ENCODE results near the gene SHROOM3.

Gene SHROOM3

GRCh38 chr4:76802236-76803021, 367.4 kb downstream of the SHROOM3 start:
- no peak overlapping the region for H3K4me3 ChIP-seq (ENCODE audit: low read length in 2 of 2)
- no peaks in the 10 kb centered on the region for H3K27me3 ChIP-seq (ENCODE audit: control insufficient read depth in 2 of 2, insufficient read depth in 2 of 2, low read length in 2 of 2)
- no peak overlapping the region for H3K9ac ChIP-seq (ENCODE audit: low read depth in 1 of 2, low read length in 2 of 2)
- H3K36me3 ChIP-seq (ENCODE audit: control insufficient read depth in 2 of 2, insufficient read depth in 2 of 2, low read length in 2 of 2) = no peaks in the 10 kb centered on the region
- H3K4me1 ChIP-seq (ENCODE audit: control insufficient read depth in 2 of 2, insufficient read depth in 2 of 2, low read length in 2 of 2) = no peaks in the 10 kb centered on the region
- H3K27ac ChIP-seq (ENCODE audit: low read depth in 2 of 2, low read length in 2 of 2) = peak overlapping the region; percentile 23 to 36
- H3K9me3 ChIP-seq (ENCODE audit: control insufficient read depth in 2 of 2, low read length in 2 of 2) = no peaks in the 10 kb centered on the region

DNA sequence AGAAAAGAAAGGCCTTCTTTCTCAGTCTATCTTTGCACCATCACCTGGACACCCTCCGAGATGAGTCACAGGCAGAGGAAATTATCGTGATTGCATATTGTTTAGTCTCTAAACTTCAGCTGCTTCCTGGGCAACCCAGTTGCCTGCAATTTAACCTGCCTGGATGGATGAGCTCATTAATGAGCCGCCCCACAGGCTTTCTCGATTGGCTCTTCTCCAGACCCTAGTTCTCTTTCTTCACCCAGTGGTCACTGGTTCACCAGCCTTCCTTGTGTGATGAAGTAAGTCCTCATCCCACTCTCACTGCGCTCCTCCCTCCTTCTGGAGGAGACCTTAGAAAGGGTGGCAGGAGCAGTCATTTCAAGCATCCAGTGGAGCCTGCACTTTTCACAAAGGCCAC, 368.5 kb downstream of the SHROOM3 start:
- Histone ChIP-seq H3K27ac (ENCODE audit: low read depth in 2 of 2, low read length in 2 of 2) (no peak overlapping the region), H3K36me3 (ENCODE audit: control insufficient read depth in 2 of 2, insufficient read depth in 2 of 2, low read length in 2 of 2) (no peaks in the 10 kb centered on the region), H3K9ac (ENCODE audit: low read depth in 1 of 2, low read length in 2 of 2) (no peak overlapping the region), H3K9me3 (ENCODE audit: control insufficient read depth in 2 of 2, low read length in 2 of 2) (peaks cover 0 to 6% of the 10 kb centered on the region in 2 donors), H3K27me3 (ENCODE audit: control insufficient read depth in 2 of 2, insufficient read depth in 2 of 2, low read length in 2 of 2) (no peaks in the 10 kb centered on the region), H3K4me1 (ENCODE audit: control insufficient read depth in 2 of 2, insufficient read depth in 2 of 2, low read length in 2 of 2) (no peaks in the 10 kb centered on the region), H3K4me3 (ENCODE audit: low read length in 2 of 2) (no peak overlapping the region)

GRCh38 chr4:76804096-76804495, 369.1 kb downstream of the SHROOM3 start:
- H3K4me3 ChIP-seq (ENCODE audit: low read length in 2 of 2) = no peak overlapping the region
- no peak overlapping the region for H3K27ac ChIP-seq (ENCODE audit: low read depth in 2 of 2, low read length in 2 of 2)

GRCh38 chr4:76806346-76806745, 371.3 kb downstream of the SHROOM3 start:
- Histone ChIP-seq H3K27ac (ENCODE audit: low read depth in 2 of 2, low read length in 2 of 2) (no peak overlapping the region), H3K9ac (ENCODE audit: low read depth in 1 of 2, low read length in 2 of 2) (no peak overlapping the region), H3K4me3 (ENCODE audit: low read length in 2 of 2) (no peak overlapping the region), H3K27me3 (ENCODE audit: control insufficient read depth in 2 of 2, insufficient read depth in 2 of 2, low read length in 2 of 2) (no peaks in the 10 kb centered on the region), H3K36me3 (ENCODE audit: control insufficient read depth in 2 of 2, insufficient read depth in 2 of 2, low read length in 2 of 2) (no peaks in the 10 kb centered on the region), H3K4me1 (ENCODE audit: control insufficient read depth in 2 of 2, insufficient read depth in 2 of 2, low read length in 2 of 2) (no peaks in the 10 kb centered on the region), H3K9me3 (ENCODE audit: control insufficient read depth in 2 of 2, low read length in 2 of 2) (peaks cover 0 to 9% of the 10 kb centered on the region in 2 donors)

More at GRCh38 chr4:76804096-76804495, 369.1 kb downstream of the SHROOM3 start:
- no peaks in the 10 kb centered on the region for H3K36me3 ChIP-seq (ENCODE audit: control insufficient read depth in 2 of 2, insufficient read depth in 2 of 2, low read length in 2 of 2)
- no peaks in the 10 kb centered on the region for H3K4me1 ChIP-seq (ENCODE audit: control insufficient read depth in 2 of 2, insufficient read depth in 2 of 2, low read length in 2 of 2)
- H3K27me3 ChIP-seq (ENCODE audit: control insufficient read depth in 2 of 2, insufficient read depth in 2 of 2, low read length in 2 of 2) = no peaks in the 10 kb centered on the region
- H3K9me3 ChIP-seq (ENCODE audit: control insufficient read depth in 2 of 2, low read length in 2 of 2) = peaks cover 0 to 9% of the 10 kb centered on the region in 2 donors
- H3K9ac ChIP-seq (ENCODE audit: low read depth in 1 of 2, low read length in 2 of 2) = no peak overlapping the region

- no peaks in the 10 kb centered on the region for H3K27me3 ChIP-seq (ENCODE audit: control insufficient read depth in 2 of 2, insufficient read depth in 2 of 2, low read length in 2 of 2)
- H3K27ac ChIP-seq (ENCODE audit: low read depth in 2 of 2, low read length in 2 of 2) = no peak overlapping the region
- H3K36me3 ChIP-seq (ENCODE audit: control insufficient read depth in 2 of 2, insufficient read depth in 2 of 2, low read length in 2 of 2) = no peaks in the 10 kb centered on the region
- no peak overlapping the region for H3K9ac ChIP-seq (ENCODE audit: low read depth in 1 of 2, low read length in 2 of 2)
- H3K9me3 ChIP-seq (ENCODE audit: control insufficient read depth in 2 of 2, low read length in 2 of 2) = peaks cover 0 to 9% of the 10 kb centered on the region in 2 donors
- no peaks in the 10 kb centered on the region for H3K4me1 ChIP-seq (ENCODE audit: control insufficient read depth in 2 of 2, insufficient read depth in 2 of 2, low read length in 2 of 2)
- no peak overlapping the region for H3K4me3 ChIP-seq (ENCODE audit: low read length in 2 of 2)
Observed at GRCh38 chr4:76806757-76807156, 371.7 kb downstream of the SHROOM3 start.

- H3K9ac ChIP-seq (ENCODE audit: low read depth in 1 of 2, low read length in 2 of 2) = no peak overlapping the region
- H3K9me3 ChIP-seq (ENCODE audit: control insufficient read depth in 2 of 2, low read length in 2 of 2) = peaks cover 0 to 9% of the 10 kb centered on the region in 2 donors
- no peaks in the 10 kb centered on the region for H3K4me1 ChIP-seq (ENCODE audit: control insufficient read depth in 2 of 2, insufficient read depth in 2 of 2, low read length in 2 of 2)
- H3K36me3 ChIP-seq (ENCODE audit: control insufficient read depth in 2 of 2, insufficient read depth in 2 of 2, low read length in 2 of 2) = no peaks in the 10 kb centered on the region
- no peak overlapping the region for H3K27ac ChIP-seq (ENCODE audit: low read depth in 2 of 2, low read length in 2 of 2)
- H3K4me3 ChIP-seq (ENCODE audit: low read length in 2 of 2) = no peak overlapping the region
- no peaks in the 10 kb centered on the region for H3K27me3 ChIP-seq (ENCODE audit: control insufficient read depth in 2 of 2, insufficient read depth in 2 of 2, low read length in 2 of 2)
Observed at GRCh38 chr4:76809594-76810305, 374.7 kb downstream of the SHROOM3 start.

DNA sequence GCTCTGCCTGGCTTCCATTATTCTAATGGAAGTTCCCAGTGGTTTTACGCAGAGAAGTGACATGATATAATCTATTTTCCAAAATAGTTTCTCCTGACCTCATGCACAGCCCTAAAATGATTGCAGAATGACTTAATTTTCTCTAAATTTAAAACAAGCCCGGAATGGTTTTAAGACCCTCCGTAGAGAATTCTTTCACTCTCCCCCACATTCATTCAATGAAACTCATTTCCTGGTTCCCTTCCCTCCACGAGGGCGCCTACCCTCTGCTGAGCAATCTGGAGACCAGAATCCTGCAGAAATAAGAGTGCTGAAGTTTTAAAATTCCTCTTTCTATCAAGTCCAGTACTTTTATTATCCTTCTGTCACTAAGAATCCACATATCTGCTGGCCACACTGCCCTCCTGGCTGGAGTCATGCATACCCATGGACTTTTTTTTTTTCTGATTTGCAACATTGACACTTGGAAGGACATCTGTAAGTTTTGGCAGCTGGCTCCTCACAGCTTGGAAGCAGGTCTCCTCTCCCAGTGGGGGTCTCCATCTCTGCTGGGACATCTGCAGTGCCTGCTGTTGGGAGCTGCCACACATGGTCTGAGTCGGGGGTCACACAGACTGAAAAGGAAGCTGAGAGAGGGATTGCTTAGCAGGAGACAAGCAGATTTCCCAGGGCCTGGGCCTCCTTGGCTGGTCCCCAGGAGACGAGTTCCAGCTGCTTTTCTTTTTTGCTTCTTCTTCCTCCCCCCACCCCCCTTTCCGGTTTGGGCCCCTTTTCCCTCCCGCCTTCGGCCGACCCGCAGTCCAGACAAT, 376.8 kb downstream of the SHROOM3 start:
- H3K9ac ChIP-seq (ENCODE audit: low read depth in 1 of 2, low read length in 2 of 2) = no peak overlapping the region
- H3K36me3 ChIP-seq (ENCODE audit: control insufficient read depth in 2 of 2, insufficient read depth in 2 of 2, low read length in 2 of 2) = no peaks in the 10 kb centered on the region
- peaks cover 0 to 9% of the 10 kb centered on the region in 2 donors for H3K9me3 ChIP-seq (ENCODE audit: control insufficient read depth in 2 of 2, low read length in 2 of 2)
- no peak overlapping the region for H3K27ac ChIP-seq (ENCODE audit: low read depth in 2 of 2, low read length in 2 of 2)
- no peak overlapping the region for H3K4me3 ChIP-seq (ENCODE audit: low read length in 2 of 2)
- H3K4me1 ChIP-seq (ENCODE audit: control insufficient read depth in 2 of 2, insufficient read depth in 2 of 2, low read length in 2 of 2) = no peaks in the 10 kb centered on the region
- H3K27me3 ChIP-seq (ENCODE audit: control insufficient read depth in 2 of 2, insufficient read depth in 2 of 2, low read length in 2 of 2) = no peaks in the 10 kb centered on the region

DNA sequence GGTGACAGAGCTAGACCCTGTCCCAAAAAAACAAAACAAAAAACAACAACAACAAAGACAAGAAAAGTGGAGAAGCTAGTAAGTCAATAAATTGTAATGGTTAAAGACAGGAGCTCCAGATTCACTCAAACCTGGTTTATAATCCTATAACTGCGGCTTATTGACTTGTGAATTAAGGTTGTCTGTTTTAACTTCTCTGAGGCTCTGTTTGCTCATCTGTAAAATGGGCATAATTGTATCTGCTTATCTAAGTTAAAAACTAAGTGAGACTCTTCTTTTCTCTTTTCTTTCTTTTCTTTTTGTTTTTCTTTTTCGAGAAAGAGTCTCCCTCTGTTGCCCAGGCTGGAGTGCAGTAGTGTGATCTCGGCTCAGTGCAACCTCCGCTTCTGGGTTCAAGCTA, 378.0 kb downstream of the SHROOM3 start:
- H3K27ac ChIP-seq (ENCODE audit: low read depth in 2 of 2, low read length in 2 of 2) = no peak overlapping the region
- H3K9me3 ChIP-seq (ENCODE audit: control insufficient read depth in 2 of 2, low read length in 2 of 2) = peaks cover 0 to 4% of the 10 kb centered on the region in 2 donors
- H3K4me1 ChIP-seq (ENCODE audit: control insufficient read depth in 2 of 2, insufficient read depth in 2 of 2, low read length in 2 of 2) = no peaks in the 10 kb centered on the region
- H3K27me3 ChIP-seq (ENCODE audit: control insufficient read depth in 2 of 2, insufficient read depth in 2 of 2, low read length in 2 of 2) = no peaks in the 10 kb centered on the region
- H3K36me3 ChIP-seq (ENCODE audit: control insufficient read depth in 2 of 2, insufficient read depth in 2 of 2, low read length in 2 of 2) = no peaks in the 10 kb centered on the region
- no peak overlapping the region for H3K9ac ChIP-seq (ENCODE audit: low read depth in 1 of 2, low read length in 2 of 2)
- H3K4me3 ChIP-seq (ENCODE audit: low read length in 2 of 2) = no peak overlapping the region

GRCh38 chr4:76821641-76822040, 386.6 kb downstream of the SHROOM3 start:
- H3K36me3 ChIP-seq (ENCODE audit: control insufficient read depth in 2 of 2, insufficient read depth in 2 of 2, low read length in 2 of 2) = no peaks in the 10 kb centered on the region
- no peak overlapping the region for H3K4me3 ChIP-seq (ENCODE audit: low read length in 2 of 2)
- H3K9ac ChIP-seq (ENCODE audit: low read depth in 1 of 2, low read length in 2 of 2) = no peak overlapping the region
- H3K4me1 ChIP-seq (ENCODE audit: control insufficient read depth in 2 of 2, insufficient read depth in 2 of 2, low read length in 2 of 2) = no peaks in the 10 kb centered on the region
- no peaks in the 10 kb centered on the region for H3K9me3 ChIP-seq (ENCODE audit: control insufficient read depth in 2 of 2, low read length in 2 of 2)
- no peaks in the 10 kb centered on the region for H3K27me3 ChIP-seq (ENCODE audit: control insufficient read depth in 2 of 2, insufficient read depth in 2 of 2, low read length in 2 of 2)
- no peak overlapping the region for H3K27ac ChIP-seq (ENCODE audit: low read depth in 2 of 2, low read length in 2 of 2)

GRCh38 chr4:76822303-76822702, 387.3 kb downstream of the SHROOM3 start:
- Histone ChIP-seq H3K27me3 (ENCODE audit: control insufficient read depth in 2 of 2, insufficient read depth in 2 of 2, low read length in 2 of 2) (no peaks in the 10 kb centered on the region), H3K9me3 (ENCODE audit: control insufficient read depth in 2 of 2, low read length in 2 of 2) (no peaks in the 10 kb centered on the region), H3K9ac (ENCODE audit: low read depth in 1 of 2, low read length in 2 of 2) (no peak overlapping the region), H3K36me3 (ENCODE audit: control insufficient read depth in 2 of 2, insufficient read depth in 2 of 2, low read length in 2 of 2) (no peaks in the 10 kb centered on the region), H3K4me3 (ENCODE audit: low read length in 2 of 2) (no peak overlapping the region), H3K4me1 (ENCODE audit: control insufficient read depth in 2 of 2, insufficient read depth in 2 of 2, low read length in 2 of 2) (no peaks in the 10 kb centered on the region), H3K27ac (ENCODE audit: low read depth in 2 of 2, low read length in 2 of 2) (no peak overlapping the region)
